IMR-90 (cell line): ENCODE results near the gene SPDYE1. TPM values are rescaled to one million over a fixed set of nuclear protein-coding genes. Genes with fewer than 3 reads are reported as not detected.

Source experiments
- ATAC-seq: fragments of 200-7000 bp; cut with Tn5 transposase; 2 replicates; pipeline ENCODE4 v1.9.1; 2020; ENCODE audit warnings: low read depth, mild to moderate bottlenecking, moderate library complexity
- BruUV-seq: library from RNA; stranded (reverse); fragments of 400-500 nt; replicated peaks from 2 replicates; lab custom pipeline; 2021; lab: Mats Ljungman, UMichigan
- CTCF ChIA-PET: fragments of 300-600 bp; formaldehyde crosslinking; extraction: SDS; loops from one replicate; lab custom pipeline; 2021; ENCODE audit warnings: antibody characterized with exemption; lab: Yijun Ruan, JAX
- POLR2A ChIA-PET: fragments of 300-600 bp; sonication (Branson Sonifier 250); formaldehyde crosslinking; loops from one replicate; lab custom pipeline; 2022; ENCODE audit warnings: antibody characterized with exemption; ENCODE audit not compliant: unreplicated experiment; lab: Charles Lee
- DNase-seq: peaks from one replicate; pipeline ENCODE4 v3.0.0; 2013
- H2AFZ ChIP-seq: replicated peaks from 2 replicates; pipeline ENCODE3; 2013; ENCODE audit warnings: low read length, mild to moderate bottlenecking; ENCODE audit not compliant: poor library complexity
- H2AK5ac ChIP-seq: 2 replicates; pipeline ENCODE4 v1.6.1; 2013; ENCODE audit warnings: low read depth, low read length, inconsistent platforms
- H2AK9ac ChIP-seq: replicated peaks from 2 replicates; pipeline ENCODE3; 2013; ENCODE audit warnings: mild to moderate bottlenecking, low read depth, low read length, moderate library complexity; ENCODE audit not compliant: poor library complexity
- H2BK120ac ChIP-seq: 2 replicates; pipeline ENCODE4 v1.6.1; 2013; ENCODE audit warnings: low read depth, low read length, inconsistent platforms
- H2BK15ac ChIP-seq: 3 replicates; pipeline ENCODE4 v1.6.1; 2013; ENCODE audit warnings: low read depth, low read length, inconsistent platforms
- H2BK20ac ChIP-seq: 2 replicates; pipeline ENCODE4 v1.6.1; 2013; ENCODE audit warnings: low read depth, mild to moderate bottlenecking, inconsistent platforms, low read length, moderate library complexity
- H2BK5ac ChIP-seq: 2 replicates; pipeline ENCODE4 v1.6.1; 2013; ENCODE audit warnings: mild to moderate bottlenecking, low read depth, low read length, inconsistent platforms; ENCODE audit not compliant: poor library complexity, severe bottlenecking
- H3K14ac ChIP-seq: replicated peaks from 2 replicates; pipeline ENCODE4 v1.6.1; 2013; ENCODE audit warnings: low read depth, low read length, inconsistent platforms
- H3K18ac ChIP-seq: 2 replicates; pipeline ENCODE4 v1.6.1; 2013; ENCODE audit warnings: low read depth, low read length, control low read depth
- H3K23ac ChIP-seq: 2 replicates; pipeline ENCODE4 v1.6.1; 2013; ENCODE audit warnings: low read depth, low read length, inconsistent platforms
- H3K27ac ChIP-seq: 2 replicates; pipeline ENCODE4 v1.5.1; 2013; ENCODE audit warnings: mild to moderate bottlenecking, control low read depth, low read length; ENCODE audit not compliant: insufficient read depth
- H3K27me3 ChIP-seq: 2 replicates; pipeline ENCODE4 v1.6.1; 2013; ENCODE audit warnings: low read length; ENCODE audit not compliant: control insufficient read depth, insufficient read depth
- H3K36me3 ChIP-seq: 2 replicates; pipeline ENCODE4 v1.6.1; 2013; ENCODE audit warnings: low read length, mixed read lengths; ENCODE audit not compliant: control insufficient read depth, insufficient read depth
- H3K4ac ChIP-seq: 2 replicates; pipeline ENCODE4 v1.6.1; 2013; ENCODE audit warnings: low read depth, low read length, inconsistent platforms
- H3K4me1 ChIP-seq: 2 replicates; pipeline ENCODE4 v1.6.1; 2013; ENCODE audit warnings: low read length, mixed read lengths; ENCODE audit not compliant: control insufficient read depth, insufficient read depth
- H3K4me2 ChIP-seq: 2 replicates; pipeline ENCODE4 v1.6.1; 2013; ENCODE audit warnings: low read depth, mild to moderate bottlenecking, control low read depth, low read length, moderate library complexity
- H3K4me3 ChIP-seq: 2 replicates; pipeline ENCODE4 v1.5.1; 2013; ENCODE audit warnings: low read depth, mild to moderate bottlenecking, control low read depth, low read length, moderate library complexity; ENCODE audit not compliant: insufficient read depth
- H3K56ac ChIP-seq: 2 replicates; pipeline ENCODE4 v1.6.1; 2013; ENCODE audit warnings: low read length, inconsistent platforms; ENCODE audit not compliant: insufficient read depth; ENCODE audit errors: extremely low read depth
- H3K79me1 ChIP-seq, 2 experiments: 2 replicates each; pipeline ENCODE4 v1.6.1; 2013; ENCODE audit warnings: low read length in 2 of 2, inconsistent platforms in 1 of 2, low read depth in 1 of 2
- H3K9ac ChIP-seq: 2 replicates; pipeline ENCODE4 v1.6.1; 2013; ENCODE audit warnings: low read depth, low read length, control low read depth
- H3K9me1 ChIP-seq: 2 replicates; pipeline ENCODE4 v1.6.1; 2013; ENCODE audit warnings: low read length, inconsistent platforms; ENCODE audit not compliant: insufficient read depth
- H3K9me3 ChIP-seq: 2 replicates; pipeline ENCODE4 v1.6.1; 2013; ENCODE audit warnings: low read length; ENCODE audit not compliant: control insufficient read depth, insufficient read depth
- H4K20me1 ChIP-seq: 2 replicates; pipeline ENCODE4 v1.6.1; 2013; ENCODE audit warnings: low read length, inconsistent platforms; ENCODE audit not compliant: insufficient read depth
- H4K5ac ChIP-seq: 2 replicates; pipeline ENCODE4 v1.6.1; 2013; ENCODE audit warnings: mild to moderate bottlenecking, low read depth, low read length, control low read depth
- H4K8ac ChIP-seq, 2 experiments: 2 replicates each; pipeline ENCODE4 v1.6.1; 2013; ENCODE audit warnings: low read depth in 2 of 2, low read length in 2 of 2, control low read depth in 1 of 2, inconsistent platforms in 1 of 2
- H4K91ac ChIP-seq: 2 replicates; pipeline ENCODE4 v1.6.1; 2013; ENCODE audit warnings: low read depth, low read length, inconsistent platforms; ENCODE audit not compliant: insufficient read depth
- BHLHE40 ChIP-seq: fragments of 150-350 bp; IDR thresholded peaks from 2 replicates; pipeline ENCODE4 v1.6.1; 2016; ENCODE audit warnings: mild to moderate bottlenecking, low read depth, low read length
- CEBPB ChIP-seq: IDR thresholded peaks from 2 replicates; pipeline ENCODE4 v1.6.1; 2012; ENCODE audit warnings: low read depth, low read length, improper control_type of control experiment
- CHD1 ChIP-seq: IDR thresholded peaks from 2 replicates; pipeline ENCODE4 v1.6.1; 2012; ENCODE audit warnings: low read depth, low read length, improper control_type of control experiment
- FOS ChIP-seq: fragments of 150-350 bp; IDR thresholded peaks from 2 replicates; pipeline ENCODE4 v1.6.1; 2016; ENCODE audit warnings: low read depth, low read length
- MAFK ChIP-seq: IDR thresholded peaks from 2 replicates; pipeline ENCODE4 v1.6.1; 2012; ENCODE audit warnings: low read depth, low read length, improper control_type of control experiment
- MAZ ChIP-seq: IDR thresholded peaks from 2 replicates; pipeline ENCODE4 v1.6.1; 2012; ENCODE audit warnings: low read depth, mild to moderate bottlenecking, low read length, improper control_type of control experiment, moderate library complexity, borderline replicate concordance
- MXI1 ChIP-seq: IDR thresholded peaks from 2 replicates; pipeline ENCODE4 v1.6.1; 2012; ENCODE audit warnings: low read depth, mild to moderate bottlenecking, low read length, moderate library complexity, borderline replicate concordance
- NFE2L2 ChIP-seq: fragments of 150-350 bp; IDR thresholded peaks from 2 replicates; pipeline ENCODE4 v1.6.1; 2016; ENCODE audit warnings: low read depth, mild to moderate bottlenecking, low read length
- POLR2A ChIP-seq: IDR thresholded peaks from 2 replicates; pipeline ENCODE4 v1.6.1; 2012; ENCODE audit warnings: mild to moderate bottlenecking, low read depth, low read length
- RAD21 ChIP-seq: IDR thresholded peaks from 2 replicates; pipeline ENCODE4 v1.6.1; 2012; ENCODE audit warnings: low read length, improper control_type of control experiment
- RCOR1 ChIP-seq: IDR thresholded peaks from 2 replicates; pipeline ENCODE4 v1.6.1; 2012; ENCODE audit warnings: mild to moderate bottlenecking, low read length, improper control_type of control experiment; ENCODE audit not compliant: insufficient replicate concordance
- SMC3 ChIP-seq: fragments of 150-350 bp; IDR thresholded peaks from 2 replicates; pipeline ENCODE4 v1.6.1; 2016; ENCODE audit warnings: low read depth, mild to moderate bottlenecking, antibody characterized with exemption, low read length, moderate library complexity
- WGBS, 2 experiments: methylation state at CpG; one replicate each; pipeline versions ENCODE4 v1.1.5 to v1.1.7; 2013; ENCODE audit warnings: missing lambda C conversion rate in 2 of 2; ENCODE audit not compliant: insufficient read length in 1 of 2; ENCODE audit errors: extremely low coverage in 2 of 2; 5-methylcytosine and 5-hydroxymethylcytosine counted together
- dilution Hi-C: fragments of 300-500 bp; cut with HindIII; formaldehyde crosslinking; loops from one replicate; pipeline ENCODE4 v1.14.3; 2018; ENCODE audit warnings: low sequenced_read_pairs; ENCODE audit not compliant: unreplicated experiment
- in situ Hi-C: fragments of 300-500 bp; cut with MboI; formaldehyde crosslinking; loops from 3 replicates; pipeline ENCODE4 v1.14.3; 2019; ENCODE audit warnings: low sequenced_read_pairs, inconsistent platforms, mixed read lengths
- intact Hi-C: fragments of 100-400 bp; cut with micrococcal nuclease; formaldehyde crosslinking; loops from 2 replicates; pipeline ENCODE4 v1.10.0; 2022
- polyA plus RNA-seq, 3 experiments: library from polyadenylated mRNA; depleted of rRNA; stranded (reverse); fragments of >200 nt; gene quantifications; 2 replicates each; pipeline ENCODE4 v1.2.3, GENCODE V29; 2012; ENCODE audit warnings: low replicate concordance in 1 of 3
- total RNA-seq: library from RNA; depleted of rRNA; stranded (reverse); fragments of >200 nt; gene quantifications from 2 replicates; pipeline ENCODE4 v1.2.3, GENCODE V29; 2012
- TF ChIP-seq, protein P1 (sequence below): fragments of 150-350 bp; IDR thresholded peaks from 2 replicates; pipeline ENCODE4 v1.6.1; 2016; ENCODE audit warnings: low read depth, mild to moderate bottlenecking, low read length, moderate library complexity, borderline replicate concordance
- TF ChIP-seq, protein P2 (sequence below): fragments of 150-350 bp; IDR thresholded peaks from 2 replicates; pipeline ENCODE4 v1.6.1; 2017; ENCODE audit warnings: mild to moderate bottlenecking, antibody characterized with exemption, low read length, low read depth

SPDYE1 gene
- total and polyA plus RNA-seq, 2 of the 4 experiments (the other 2 are of a cell fraction) = not detected

- TF ChIP-seq MAFK = no peak
These were observed 43.0 kb upstream of the SPDYE1 start (continued) for GRCh38 chr7:43954524-43955228.

DNA sequence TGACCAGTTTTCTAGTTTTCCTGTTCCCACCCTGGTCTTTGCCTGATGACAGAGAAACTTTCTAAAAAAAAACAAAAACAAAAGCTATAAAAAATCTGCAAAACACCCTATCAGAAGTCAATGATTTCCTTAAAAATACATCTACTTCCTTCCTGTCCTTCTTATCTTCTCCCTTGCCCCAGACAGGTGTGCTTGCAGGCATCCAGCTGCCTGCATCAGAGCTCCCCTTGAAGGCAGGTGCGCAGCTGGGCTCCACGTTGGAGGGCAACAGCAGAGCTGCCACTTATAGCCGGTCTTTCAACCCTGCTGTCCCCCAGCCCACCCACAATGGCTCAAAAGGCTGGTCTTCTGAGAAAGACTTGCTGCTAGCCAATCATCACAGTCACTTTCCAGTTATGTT, 41.7 kb upstream of the SPDYE1 start:
- no peak overlapping the region for H4K91ac ChIP-seq
- no peak overlapping the region for H3K27ac ChIP-seq
- no peak overlapping the region for H2AK5ac ChIP-seq
- no peaks in the 10 kb centered on the region for H3K9me1 ChIP-seq
- H3K4me1 ChIP-seq = no peaks in the 10 kb centered on the region
- no peak overlapping the region for H3K56ac ChIP-seq
- WGBS, 2 experiments = no CpG with 5 or more reads among the region's 3 CpGs
- dilution Hi-C loops (no loop called here), intact Hi-C loops (no loop called here), in situ Hi-C loops (no loop called here)
- no peaks in the 10 kb centered on the region for H3K9me3 ChIP-seq
- H2BK5ac ChIP-seq = no peak overlapping the region
- H4K20me1 ChIP-seq = no peaks in the 10 kb centered on the region
- H2AK9ac ChIP-seq = no peak overlapping the region
- ATAC-seq (no peak), DNase-seq (no peak)
- CTCF ChIA-PET = no interaction called here
- H4K8ac ChIP-seq = no peak overlapping the region
- TF ChIP-seq, protein P1, sequence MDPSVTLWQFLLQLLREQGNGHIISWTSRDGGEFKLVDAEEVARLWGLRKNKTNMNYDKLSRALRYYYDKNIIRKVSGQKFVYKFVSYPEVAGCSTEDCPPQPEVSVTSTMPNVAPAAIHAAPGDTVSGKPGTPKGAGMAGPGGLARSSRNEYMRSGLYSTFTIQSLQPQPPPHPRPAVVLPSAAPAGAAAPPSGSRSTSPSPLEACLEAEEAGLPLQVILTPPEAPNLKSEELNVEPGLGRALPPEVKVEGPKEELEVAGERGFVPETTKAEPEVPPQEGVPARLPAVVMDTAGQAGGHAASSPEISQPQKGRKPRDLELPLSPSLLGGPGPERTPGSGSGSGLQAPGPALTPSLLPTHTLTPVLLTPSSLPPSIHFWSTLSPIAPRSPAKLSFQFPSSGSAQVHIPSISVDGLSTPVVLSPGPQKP = no peak
- TF ChIP-seq, protein P2, sequence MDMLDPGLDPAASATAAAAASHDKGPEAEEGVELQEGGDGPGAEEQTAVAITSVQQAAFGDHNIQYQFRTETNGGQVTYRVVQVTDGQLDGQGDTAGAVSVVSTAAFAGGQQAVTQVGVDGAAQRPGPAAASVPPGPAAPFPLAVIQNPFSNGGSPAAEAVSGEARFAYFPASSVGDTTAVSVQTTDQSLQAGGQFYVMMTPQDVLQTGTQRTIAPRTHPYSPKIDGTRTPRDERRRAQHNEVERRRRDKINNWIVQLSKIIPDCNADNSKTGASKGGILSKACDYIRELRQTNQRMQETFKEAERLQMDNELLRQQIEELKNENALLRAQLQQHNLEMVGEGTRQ = no peak
- TF ChIP-seq NFE2L2 (no peak), CHD1 (no peak), RCOR1 (no peak), POLR2A (no peak), RAD21 (no peak), MAFK (no peak), BHLHE40 (no peak), FOS (no peak), MAZ (no peak), SMC3 (no peak), MXI1 (no peak), CEBPB (no peak)
- H3K23ac ChIP-seq = no peak overlapping the region
- POLR2A ChIA-PET = no interaction called here
- H3K4ac ChIP-seq = no peak overlapping the region
- H3K4me2 ChIP-seq = no peak overlapping the region
- H3K4me3 ChIP-seq = no peak overlapping the region
- no peak overlapping the region for H2BK20ac ChIP-seq
- H3K27me3 ChIP-seq = no peaks in the 10 kb centered on the region
- H2BK15ac ChIP-seq = no peak overlapping the region
- no peaks in the 10 kb centered on the region for H3K79me1 ChIP-seq
- H2BK120ac ChIP-seq = no peak overlapping the region
- peaks cover 7% of the 10 kb centered on the region; the same call in 1 of the 2 replicates for H3K36me3 ChIP-seq
- no peak overlapping the region for H3K18ac ChIP-seq
- H3K14ac ChIP-seq = no peak overlapping the region
- no peak overlapping the region for H4K5ac ChIP-seq
- H2AFZ ChIP-seq = no peak overlapping the region
- H3K9ac ChIP-seq = no peak overlapping the region
- no TSS peak for BruUV-seq
